Loucy (cell line): Measurements from ENCODE around the gene UNK.

Source experiments
- H2AFZ ChIP-seq: fragments of 200-600 bp; sonication (generic); 2 replicates; pipeline ENCODE4 v1.6.0; 2016; ENCODE audit warnings: antibody characterized with exemption, mild to moderate bottlenecking, low read length, moderate library complexity
- H3F3A ChIP-seq: fragments of 200-600 bp; 2 replicates; pipeline ENCODE4 v1.6.0; 2016; ENCODE audit warnings: antibody characterized with exemption, low read depth, mild to moderate bottlenecking
- H3K27me3 ChIP-seq: fragments of 200-600 bp; sonication (generic); 2 replicates; pipeline ENCODE4 v1.6.1; 2014; ENCODE audit warnings: low read length, mild to moderate bottlenecking; ENCODE audit not compliant: insufficient read depth, poor library complexity, severe bottlenecking
- H3K36me3 ChIP-seq: fragments of 200-600 bp; sonication (generic); 2 replicates; pipeline ENCODE4 v1.6.1; 2016; ENCODE audit warnings: low read length; ENCODE audit not compliant: insufficient read depth
- H3K4me1 ChIP-seq: fragments of 200-600 bp; sonication (generic); 2 replicates; pipeline ENCODE4 v1.5.1; 2014; ENCODE audit warnings: low read length, mild to moderate bottlenecking; ENCODE audit not compliant: insufficient read depth, poor library complexity, severe bottlenecking
- H3K4me2 ChIP-seq: fragments of 200-600 bp; sonication (generic); 2 replicates; pipeline ENCODE4 v1.6.0; 2014; ENCODE audit warnings: antibody characterized with exemption, low read length, low read depth, mild to moderate bottlenecking; ENCODE audit not compliant: poor library complexity, severe bottlenecking
- H3K4me3 ChIP-seq: fragments of 200-600 bp; sonication (generic); 2 replicates; pipeline ENCODE4 v1.5.1; 2014; ENCODE audit warnings: low read length, mild to moderate bottlenecking, mixed read lengths; ENCODE audit not compliant: poor library complexity, severe bottlenecking
- H3K79me2 ChIP-seq: fragments of 200-600 bp; sonication (generic); 2 replicates; pipeline ENCODE4 v1.6.1; 2014; ENCODE audit warnings: low read length; ENCODE audit not compliant: insufficient read depth
- H3K9ac ChIP-seq: fragments of 200-600 bp; sonication (generic); 2 replicates; pipeline ENCODE4 v1.6.0; 2014; ENCODE audit warnings: mild to moderate bottlenecking, low read depth, low read length, moderate library complexity; ENCODE audit not compliant: poor library complexity, severe bottlenecking
- H3K9me2 ChIP-seq: fragments of 200-600 bp; sonication (generic); replicated peaks from 2 replicates; pipeline ENCODE4 v1.6.1; 2016; ENCODE audit warnings: low read depth, low read length, mixed read lengths
- H3K9me3 ChIP-seq: fragments of 200-600 bp; sonication (generic); 2 replicates; pipeline ENCODE4 v1.6.1; 2014; ENCODE audit warnings: mild to moderate bottlenecking, antibody characterized with exemption, low read length, low read depth; ENCODE audit not compliant: insufficient read depth
- H4K20me1 ChIP-seq: fragments of 200-600 bp; sonication (generic); 2 replicates; pipeline ENCODE4 v1.6.0; 2014; ENCODE audit warnings: antibody characterized with exemption, low read length, mild to moderate bottlenecking; ENCODE audit not compliant: insufficient read depth, poor library complexity, severe bottlenecking
- CTCF ChIP-seq: fragments of 200-600 bp; sonication (generic); conservative IDR thresholded peaks from 2 replicates; pipeline ENCODE4 v1.5.1; 2014; ENCODE audit warnings: mild to moderate bottlenecking, antibody characterized with exemption, low read length
- EZH2phosphoT487 ChIP-seq: fragments of 200-600 bp; IDR thresholded peaks from 2 replicates; pipeline ENCODE4 v1.6.1; 2018; ENCODE audit warnings: antibody characterized with exemption, mild to moderate bottlenecking, moderate library complexity, borderline replicate concordance

UNK gene

GRCh38 chr17:75846692-75847613 is 62.3 kb downstream of the UNK start:
- TF ChIP-seq CTCF: no peak
- no peak for TF ChIP-seq EZH2phosphoT487
- no peak overlapping the region for H3K4me3 ChIP-seq
- no peak overlapping the region for H3K4me2 ChIP-seq
- no peaks in the 10 kb centered on the region for H3K27me3 ChIP-seq
- H3K9me2 ChIP-seq: no peaks in the 10 kb centered on the region
- no peak overlapping the region for H2AFZ ChIP-seq
- H3K9ac ChIP-seq: peak overlapping the region; percentile 98
- no peaks in the 10 kb centered on the region for H3F3A ChIP-seq
- H4K20me1 ChIP-seq: peaks cover 14% of the 10 kb centered on the region
- H3K4me1 ChIP-seq: peaks cover 33% of the 10 kb centered on the region
- peaks cover 29% of the 10 kb centered on the region for H3K79me2 ChIP-seq
- H3K9me3 ChIP-seq: no peaks in the 10 kb centered on the region
- peaks cover 4% of the 10 kb centered on the region; the same call in 1 of the 2 replicates for H3K36me3 ChIP-seq

- no peaks in the 10 kb centered on the region for H3K9me3 ChIP-seq
- H4K20me1 ChIP-seq: peaks cover 6% of the 10 kb centered on the region
- no peak overlapping the region for H3K4me3 ChIP-seq
- H3K79me2 ChIP-seq: peaks cover 20% of the 10 kb centered on the region
- peaks cover 23% of the 10 kb centered on the region for H3K4me1 ChIP-seq
- no peaks in the 10 kb centered on the region for H3K27me3 ChIP-seq
- H2AFZ ChIP-seq: no peak overlapping the region
- no peak overlapping the region for H3K4me2 ChIP-seq
- H3K9me2 ChIP-seq: no peaks in the 10 kb centered on the region
- no peak overlapping the region for H3K9ac ChIP-seq
- no peak for TF ChIP-seq EZH2phosphoT487
- TF ChIP-seq CTCF: no peak
- peaks cover 4% of the 10 kb centered on the region; the same call in 1 of the 2 replicates for H3K36me3 ChIP-seq
- no peaks in the 10 kb centered on the region for H3F3A ChIP-seq
Observed at GRCh38 chr17:75847614-75848522, 63.3 kb downstream of the UNK start.

GRCh38 chr17:75848523-75849278 is 64.1 kb downstream of the UNK start:
- Histone ChIP-seq H2AFZ (no peak overlapping the region), H3F3A (no peaks in the 10 kb centered on the region), H3K9me2 (no peaks in the 10 kb centered on the region), H3K4me2 (no peak overlapping the region), H3K9me3 (no peaks in the 10 kb centered on the region), H3K9ac (peak overlapping the region; percentile 45), H3K27me3 (no peaks in the 10 kb centered on the region), H4K20me1 (no peaks in the 10 kb centered on the region), H3K4me1 (peaks cover 25% of the 10 kb centered on the region), H3K79me2 (peaks cover 18% of the 10 kb centered on the region; the same call in 1 of the 2 replicates), H3K36me3 (peaks cover 4% of the 10 kb centered on the region; the same call in 1 of the 2 replicates), H3K4me3 (no peak overlapping the region)
- TF ChIP-seq CTCF (peak; percentile 90), EZH2phosphoT487 (no peak)
